Measurements from ENCODE around the gene VPREB3.

The VPREB3 gene

DNA sequence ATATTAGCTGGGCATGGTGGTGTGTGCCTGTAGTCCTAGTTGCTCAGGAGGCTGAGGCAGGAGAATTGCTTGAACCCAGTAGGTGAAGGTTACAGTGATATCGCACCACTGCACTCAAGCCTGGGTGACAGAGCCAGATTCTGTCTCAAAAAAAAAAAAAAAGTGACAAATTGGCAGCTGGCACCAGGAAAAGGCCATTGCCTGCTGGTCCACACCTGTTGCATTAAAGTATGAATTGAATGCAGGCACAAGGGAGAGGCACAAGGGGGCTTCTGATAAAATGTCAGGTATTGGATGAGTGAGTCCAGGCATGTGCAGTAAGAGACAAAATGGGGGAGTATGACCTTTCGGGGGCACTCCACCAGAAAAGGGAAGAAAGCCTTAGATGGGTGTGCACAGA is 31.5 kb downstream of the VPREB3 start:
- DNase-seq = no peak

DNA sequence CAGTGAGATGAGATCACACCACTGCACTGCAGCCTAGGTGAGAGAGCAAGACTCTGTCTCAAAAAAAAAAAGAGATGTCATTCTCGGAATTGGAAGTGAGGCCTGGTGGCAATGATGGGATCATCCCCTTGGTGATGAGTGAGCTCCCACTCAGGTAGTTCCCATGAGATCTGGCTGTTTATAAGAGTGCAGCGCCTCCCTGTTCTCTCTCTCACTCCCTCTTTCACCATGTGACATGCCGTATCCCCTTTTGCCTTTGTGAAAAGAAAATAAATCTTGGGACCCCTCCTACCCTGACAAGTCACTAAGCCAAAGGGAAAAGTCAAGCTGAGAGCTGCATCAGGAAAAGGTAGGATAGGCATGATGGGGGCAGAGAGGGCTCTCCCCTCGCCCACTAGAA is 32.1 kb downstream of the VPREB3 start:
- DNase-seq = no peak

- no peak for DNase-seq
These were observed 33.4 kb downstream of the VPREB3 start for GRCh38 chr22:23720855-23721254.

- DNase-seq = no peak
These were observed 35.7 kb downstream of the VPREB3 start for GRCh38 chr22:23718371-23719165.

- peak; percentile 62 for DNase-seq
These were observed 37.1 kb downstream of the VPREB3 start for GRCh38 chr22:23716811-23717801.

- no peak for DNase-seq
These were observed 38.3 kb downstream of the VPREB3 start for GRCh38 chr22:23715806-23716375.

DNA sequence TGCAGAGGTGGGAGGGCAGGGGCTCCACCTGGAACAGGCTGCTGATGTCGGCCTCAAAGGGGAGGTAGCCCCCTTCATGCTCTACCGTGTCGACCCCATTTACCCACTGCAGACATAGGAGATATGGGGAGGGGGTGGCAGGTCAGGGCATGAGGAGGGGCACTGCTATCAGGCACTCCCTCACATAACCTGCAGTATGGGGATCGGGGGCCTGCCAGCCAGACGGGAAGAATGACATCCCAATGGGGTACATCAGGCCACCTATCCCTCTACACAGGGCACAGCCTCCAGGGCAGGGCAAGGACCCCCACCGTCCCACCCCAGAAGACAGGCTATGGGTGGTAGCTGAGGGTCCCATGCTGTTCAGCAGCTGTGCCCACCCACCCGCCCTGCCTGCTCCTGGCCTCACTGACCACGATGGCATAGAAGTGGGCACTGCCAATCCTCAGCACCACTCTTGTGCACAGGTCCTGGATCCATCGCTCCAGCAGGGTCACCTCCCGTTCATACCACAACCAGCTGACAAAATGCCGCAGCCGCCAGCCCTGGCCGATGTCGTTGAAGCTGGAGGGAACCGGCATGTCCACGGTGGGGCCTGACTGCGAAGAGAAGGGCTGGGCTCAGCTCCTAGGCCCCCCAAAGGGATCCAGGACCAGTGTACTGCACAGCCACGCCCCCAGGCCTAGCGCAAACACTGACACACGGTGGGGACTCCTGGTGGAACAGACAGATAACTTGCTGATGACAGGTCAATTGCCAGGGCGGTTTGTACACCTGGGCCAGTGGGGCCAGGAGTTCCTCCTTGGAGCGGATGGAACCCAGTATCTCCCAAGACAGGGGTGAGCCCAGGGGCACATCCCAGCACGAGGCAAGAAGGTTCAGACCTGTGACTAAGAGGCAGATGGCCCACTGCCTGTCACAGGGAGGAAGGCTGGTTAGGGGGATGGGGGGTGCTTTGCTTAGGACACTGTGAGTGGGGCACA is 39.3 kb downstream of the VPREB3 start:
- DNase-seq = no peak

- DNase-seq = no peak
These were observed 40.3 kb downstream of the VPREB3 start for GRCh38 chr22:23713696-23714595.

GRCh38 chr22:23712256-23712655 is 42.0 kb downstream of the VPREB3 start:
- no peak for DNase-seq

DNA sequence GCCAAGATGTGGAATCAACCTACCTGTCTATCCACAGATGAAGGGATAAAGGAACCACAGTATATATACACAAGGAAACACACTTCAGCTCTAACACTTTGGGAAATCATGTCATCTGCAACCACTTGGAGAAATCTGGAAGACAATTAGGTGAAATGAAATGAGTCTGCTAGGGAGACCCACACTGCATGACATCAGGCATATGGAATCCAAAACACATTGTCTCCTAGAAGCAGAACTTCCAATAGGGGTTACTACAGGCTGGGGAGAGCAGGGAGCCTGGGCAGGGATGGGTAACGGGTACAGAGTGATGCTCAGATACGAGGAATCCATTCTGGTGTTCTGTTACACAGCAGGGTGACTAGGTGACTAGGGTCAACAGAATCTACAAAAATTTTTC is 45.1 kb downstream of the VPREB3 start:
- DNase-seq = no peak

DNA sequence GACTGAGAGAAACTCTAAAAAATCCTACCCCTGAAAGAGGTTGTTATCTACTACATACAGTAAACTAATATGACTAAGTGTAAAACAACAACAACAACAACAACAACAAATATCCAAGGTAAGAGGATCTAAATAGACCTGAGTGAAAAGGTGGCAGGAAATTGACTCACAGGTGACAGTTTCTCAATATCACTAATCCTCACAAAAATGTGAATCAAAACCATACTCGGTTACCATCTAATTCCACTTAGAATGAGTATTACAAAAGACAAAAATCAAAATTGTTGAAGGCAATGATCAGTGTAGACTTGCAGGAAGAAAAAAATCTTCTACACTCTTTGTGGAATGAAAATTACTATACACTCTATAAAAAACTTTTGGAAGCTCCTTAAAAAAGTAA is 46.0 kb downstream of the VPREB3 start:
- no peak for DNase-seq

DNA sequence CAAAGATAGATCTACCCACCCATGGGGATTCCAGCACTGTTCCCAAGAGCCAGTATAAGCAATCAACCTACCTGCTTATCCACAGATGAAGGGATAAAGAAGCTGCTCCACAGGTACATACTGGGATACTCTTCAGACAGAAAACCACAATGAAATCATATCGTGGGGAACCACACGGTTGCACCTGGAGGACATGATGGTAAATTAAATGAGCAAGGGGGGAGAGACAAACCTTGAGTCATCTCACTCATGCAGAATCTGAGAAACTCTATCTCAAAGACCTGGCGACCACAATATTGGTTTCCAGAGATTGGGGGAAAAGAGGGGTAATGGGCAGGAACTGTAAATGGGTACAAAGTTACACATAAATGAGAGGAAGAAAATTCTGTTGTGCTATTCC is 48.9 kb downstream of the VPREB3 start:
- DNase-seq = no peak

- no peak for DNase-seq
These were observed 49.4 kb downstream of the VPREB3 start for GRCh38 chr22:23704829-23705228.

- no peak for DNase-seq
These were observed 50.2 kb downstream of the VPREB3 start for GRCh38 chr22:23704062-23704461.

Measured in NCI-H2107 (cell line).